Tibial nerve (tissue), 4 donors: ENCODE results near the gene OR9Q1. TPM values are rescaled to one million over a fixed set of nuclear protein-coding genes. Genes with fewer than 3 reads are reported as not detected.

ENCODE experiments used
- DNase-seq, 2 donors: peaks; one replicate each; pipeline ENCODE4 v3.0.0-alpha.2; 2019; ENCODE audit warnings: low spot score in 2 of 2
- H3K27ac ChIP-seq, 4 donors: fragments of 200-600 bp; sonication (generic) in 3 of 4; one replicate each; pipeline ENCODE4 v1.5.1; 2017 to 2019; ENCODE audit warnings: mild to moderate bottlenecking in 1 of 4
- H3K27me3 ChIP-seq, 2 donors: fragments of 200-600 bp; sonication (generic) in 1 of 2; one replicate each; pipeline versions ENCODE4 v1.5.1 to v1.6.0; 2017 to 2019
- H3K36me3 ChIP-seq, 3 donors: fragments of 200-600 bp; sonication (generic); one replicate each; pipeline ENCODE4 v1.5.1; 2018 to 2019
- H3K4me1 ChIP-seq, 4 donors: fragments of 200-600 bp; sonication (generic) in 3 of 4; one replicate each; pipeline ENCODE4 v1.5.1; 2017 to 2019
- H3K4me3 ChIP-seq, 4 donors: fragments of 200-600 bp; sonication (generic) in 3 of 4; one replicate each; pipeline ENCODE4 v1.5.1; 2017 to 2019; ENCODE audit warnings: mild to moderate bottlenecking in 1 of 4, moderate library complexity in 1 of 4
- H3K9me3 ChIP-seq, 4 donors: fragments of 200-600 bp; sonication (generic) in 3 of 4; one replicate each; pipeline ENCODE4 v1.5.1; 2017 to 2019
- CTCF ChIP-seq, 5 experiments: fragments of 200-600 bp in 3 of 5; fragments of 450-650 bp in 2 of 5; sonication (generic) in 3 of 5; IDR thresholded peaks; one replicate each; pipeline ENCODE4 v1.5.1; 2016 to 2019; ENCODE audit warnings: antibody characterized with exemption in 5 of 5, mild to moderate bottlenecking in 3 of 5, moderate library complexity in 2 of 5
- EP300 ChIP-seq, 2 donors: sonication (generic); formaldehyde crosslinking; IDR thresholded peaks; one replicate each; pipeline ENCODE4 v1.6.1; 2017; ENCODE audit warnings: antibody characterized with exemption in 2 of 2, mild to moderate bottlenecking in 1 of 2
- POLR2A ChIP-seq, 2 donors: fragments of 450-650 bp; IDR thresholded peaks; one replicate each; pipeline ENCODE4 v1.6.1; 2017; ENCODE audit warnings: antibody characterized with exemption in 2 of 2, mild to moderate bottlenecking in 2 of 2, moderate library complexity in 2 of 2
- WGBS, 2 donors: methylation state at CpG; one replicate each; pipeline ENCODE4 v1.1.5; 2018; 5-methylcytosine and 5-hydroxymethylcytosine counted together
- total RNA-seq, 4 donors: library from RNA; depleted of rRNA; stranded (reverse); fragments of >200 nt; gene quantifications; one replicate each; pipeline ENCODE4 v1.1.0, GENCODE V29; 2016

The OR9Q1 gene
- total RNA-seq = not detected

GRCh38 chr11:58023435-58023931, at the start of gene OR9Q1:
Gene OR9Q1 (plus strand): TSS chr11:58023881. CDS start chr11:58179445, 155,564 bp downstream.
- Histone ChIP-seq H3K36me3 (no peaks in the 10 kb centered on the region), H3K4me1 (peaks cover 0 to 24% (median 6%) of the 10 kb centered on the region in 4 donors), H3K27me3 (no peaks in the 10 kb centered on the region), H3K27ac (peak within 1 kb of the TSS in 2 of 4 donors; percentile 16 to 64), H3K9me3 (no peaks in the 10 kb centered on the region), H3K4me3 (no peak within 1 kb of the TSS)
- WGBS, 2 donors = 80 to 84% methylated on average over 5 of the region's 5 CpGs
- TF ChIP-seq EP300 (IDR thresholded peaks at IDR 0.05) = no peak
- no peak for TF ChIP-seq POLR2A (IDR thresholded peaks at IDR 0.05)
- no peak for TF ChIP-seq CTCF (IDR thresholded peaks at IDR 0.05)
- DNase-seq = no peak

GRCh38 chr11:57974132-57974531, 49.5 kb upstream of the OR9Q1 start:
- no peaks in the 10 kb centered on the region for H3K9me3 ChIP-seq
- no peaks in the 10 kb centered on the region for H3K27me3 ChIP-seq
- no peak overlapping the region for H3K4me3 ChIP-seq
- no peak overlapping the region for H3K27ac ChIP-seq
- no peaks in the 10 kb centered on the region for H3K36me3 ChIP-seq
- DNase-seq = no peak
- 59 to 66% methylated on average over 1 of the region's 1 CpG for WGBS, 2 donors
- TF ChIP-seq POLR2A (IDR thresholded peaks at IDR 0.05) (no peak), EP300 (IDR thresholded peaks at IDR 0.05) (no peak), CTCF (IDR thresholded peaks at IDR 0.05) (no peak)
- no peaks in the 10 kb centered on the region for H3K4me1 ChIP-seq

GRCh38 chr11:57974848-57975601, 48.7 kb upstream of the OR9Q1 start:
- H3K27ac ChIP-seq = no peak overlapping the region
- H3K36me3 ChIP-seq = no peaks in the 10 kb centered on the region
- H3K4me1 ChIP-seq = no peaks in the 10 kb centered on the region
- H3K4me3 ChIP-seq = no peak overlapping the region
- H3K9me3 ChIP-seq = no peaks in the 10 kb centered on the region
- no peak for TF ChIP-seq EP300 (IDR thresholded peaks at IDR 0.05)
- TF ChIP-seq POLR2A (IDR thresholded peaks at IDR 0.05) = no peak
- no peak for TF ChIP-seq CTCF (IDR thresholded peaks at IDR 0.05)
- H3K27me3 ChIP-seq = no peaks in the 10 kb centered on the region
- no peak for DNase-seq
- 78 to 79% methylated on average over 15 of the region's 15 CpGs for WGBS, 2 donors

- H3K9me3 ChIP-seq = no peaks in the 10 kb centered on the region
- no peaks in the 10 kb centered on the region for H3K4me1 ChIP-seq
- no peak overlapping the region for H3K4me3 ChIP-seq
- no peaks in the 10 kb centered on the region for H3K36me3 ChIP-seq
- TF ChIP-seq CTCF (IDR thresholded peaks at IDR 0.05) (no peak), POLR2A (IDR thresholded peaks at IDR 0.05) (no peak), EP300 (IDR thresholded peaks at IDR 0.05) (no peak)
- H3K27me3 ChIP-seq = no peaks in the 10 kb centered on the region
- no peak for DNase-seq
- WGBS, 2 donors = 19 to 23% methylated on average over 2 of the region's 2 CpGs
- H3K27ac ChIP-seq = no peak overlapping the region
Measured at GRCh38 chr11:57977709-57978108, 46.0 kb upstream of the OR9Q1 start.

- H3K36me3 ChIP-seq = no peaks in the 10 kb centered on the region
- no peak for DNase-seq
- no peak overlapping the region for H3K4me3 ChIP-seq
- H3K9me3 ChIP-seq = no peaks in the 10 kb centered on the region
- peaks cover 0 to 10% (median 0%) of the 10 kb centered on the region in 4 donors for H3K4me1 ChIP-seq
- 90 to 92% methylated on average over 3 of the region's 3 CpGs for WGBS, 2 donors
- H3K27ac ChIP-seq = no peak overlapping the region
- no peak for TF ChIP-seq POLR2A (IDR thresholded peaks at IDR 0.05)
- no peak for TF ChIP-seq EP300 (IDR thresholded peaks at IDR 0.05)
- no peak for TF ChIP-seq CTCF (IDR thresholded peaks at IDR 0.05)
- no peaks in the 10 kb centered on the region for H3K27me3 ChIP-seq
Measured at GRCh38 chr11:57978686-57979531, 44.8 kb upstream of the OR9Q1 start.
